WTC11 (cell line): ENCODE results near the gene ZNF221.

Experiments used
- ETV6 ChIP-seq: sonication (generic); formaldehyde crosslinking; IDR thresholded peaks from 2 replicates; pipeline ENCODE4 v1.8.1; 2022; ENCODE audit warnings: mild to moderate bottlenecking, missing genetic modification reagents
- FOXK1 ChIP-seq: sonication (generic); formaldehyde crosslinking; IDR thresholded peaks from 2 replicates; pipeline ENCODE4 v1.8.0; 2022; ENCODE audit warnings: mild to moderate bottlenecking, moderate library complexity, missing genetic modification reagents
- HMGA2 ChIP-seq: fragments of 250-450 bp; sonication (Bioruptor Pico); IDR thresholded peaks from 2 replicates; pipeline ENCODE4 v1.4.0; 2021; ENCODE audit warnings: mild to moderate bottlenecking, moderate library complexity
- JUN ChIP-seq: sonication (generic); formaldehyde crosslinking; IDR thresholded peaks from 2 replicates; pipeline ENCODE4 v1.8.0; 2023; ENCODE audit warnings: mild to moderate bottlenecking, missing genetic modification reagents
- TEAD4 ChIP-seq: sonication (generic); formaldehyde crosslinking; IDR thresholded peaks from 2 replicates; pipeline ENCODE4 v1.8.0; 2022; ENCODE audit warnings: mild to moderate bottlenecking, missing genetic modification reagents
- TF ChIP-seq, protein P1 (sequence below): fragments of 200-600 bp; IDR thresholded peaks from 2 replicates; pipeline ENCODE4 v1.8.0; 2022; ENCODE audit warnings: antibody characterized with exemption
- TF ChIP-seq, protein P2 (sequence below): sonication (generic); formaldehyde crosslinking; IDR thresholded peaks from 2 replicates; pipeline ENCODE4 v1.8.0; 2022; ENCODE audit warnings: mild to moderate bottlenecking, missing genetic modification reagents
- TF ChIP-seq, protein P3 (sequence below): sonication (generic); formaldehyde crosslinking; IDR thresholded peaks from 2 replicates; pipeline ENCODE4 v1.8.1; 2023; ENCODE audit warnings: mild to moderate bottlenecking, missing genetic modification reagents, moderate library complexity
- TF ChIP-seq, protein P4 (sequence below): fragments of 250-450 bp; sonication (Bioruptor Pico); IDR thresholded peaks from 2 replicates; pipeline ENCODE4 v1.9.0; 2021; ENCODE audit warnings: mild to moderate bottlenecking

DNA sequence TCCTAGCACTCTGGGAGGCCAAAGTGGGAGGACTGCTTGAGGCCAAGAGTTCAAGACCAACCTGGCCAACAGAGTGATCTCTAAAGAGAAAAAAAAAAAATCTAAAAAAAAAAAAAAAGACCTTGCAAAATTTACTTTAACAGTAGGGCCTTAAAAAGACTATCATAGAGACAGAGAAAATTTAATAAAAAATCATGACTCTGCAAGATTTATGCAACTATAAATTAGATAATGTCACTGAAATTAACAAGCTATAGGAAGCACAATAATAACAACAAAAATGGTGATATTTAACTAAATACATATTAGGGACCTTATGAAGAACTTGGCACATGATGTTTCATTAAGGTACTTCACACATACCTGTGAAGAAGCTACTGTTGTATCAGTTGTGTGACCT lies 27.2 kb upstream of the ZNF221 start:
- TF ChIP-seq HMGA2 (CRISPR knock-in tag), result no peak
- TF ChIP-seq, protein P1, sequence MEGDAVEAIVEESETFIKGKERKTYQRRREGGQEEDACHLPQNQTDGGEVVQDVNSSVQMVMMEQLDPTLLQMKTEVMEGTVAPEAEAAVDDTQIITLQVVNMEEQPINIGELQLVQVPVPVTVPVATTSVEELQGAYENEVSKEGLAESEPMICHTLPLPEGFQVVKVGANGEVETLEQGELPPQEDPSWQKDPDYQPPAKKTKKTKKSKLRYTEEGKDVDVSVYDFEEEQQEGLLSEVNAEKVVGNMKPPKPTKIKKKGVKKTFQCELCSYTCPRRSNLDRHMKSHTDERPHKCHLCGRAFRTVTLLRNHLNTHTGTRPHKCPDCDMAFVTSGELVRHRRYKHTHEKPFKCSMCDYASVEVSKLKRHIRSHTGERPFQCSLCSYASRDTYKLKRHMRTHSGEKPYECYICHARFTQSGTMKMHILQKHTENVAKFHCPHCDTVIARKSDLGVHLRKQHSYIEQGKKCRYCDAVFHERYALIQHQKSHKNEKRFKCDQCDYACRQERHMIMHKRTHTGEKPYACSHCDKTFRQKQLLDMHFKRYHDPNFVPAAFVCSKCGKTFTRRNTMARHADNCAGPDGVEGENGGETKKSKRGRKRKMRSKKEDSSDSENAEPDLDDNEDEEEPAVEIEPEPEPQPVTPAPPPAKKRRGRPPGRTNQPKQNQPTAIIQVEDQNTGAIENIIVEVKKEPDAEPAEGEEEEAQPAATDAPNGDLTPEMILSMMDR, result no peak
- TF ChIP-seq TEAD4 (CRISPR knock-in tag), result no peak
- no peak for TF ChIP-seq ETV6 (CRISPR knock-in tag)
- TF ChIP-seq, protein P2, sequence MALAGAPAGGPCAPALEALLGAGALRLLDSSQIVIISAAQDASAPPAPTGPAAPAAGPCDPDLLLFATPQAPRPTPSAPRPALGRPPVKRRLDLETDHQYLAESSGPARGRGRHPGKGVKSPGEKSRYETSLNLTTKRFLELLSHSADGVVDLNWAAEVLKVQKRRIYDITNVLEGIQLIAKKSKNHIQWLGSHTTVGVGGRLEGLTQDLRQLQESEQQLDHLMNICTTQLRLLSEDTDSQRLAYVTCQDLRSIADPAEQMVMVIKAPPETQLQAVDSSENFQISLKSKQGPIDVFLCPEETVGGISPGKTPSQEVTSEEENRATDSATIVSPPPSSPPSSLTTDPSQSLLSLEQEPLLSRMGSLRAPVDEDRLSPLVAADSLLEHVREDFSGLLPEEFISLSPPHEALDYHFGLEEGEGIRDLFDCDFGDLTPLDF, result no peak
- TF ChIP-seq, protein P3, sequence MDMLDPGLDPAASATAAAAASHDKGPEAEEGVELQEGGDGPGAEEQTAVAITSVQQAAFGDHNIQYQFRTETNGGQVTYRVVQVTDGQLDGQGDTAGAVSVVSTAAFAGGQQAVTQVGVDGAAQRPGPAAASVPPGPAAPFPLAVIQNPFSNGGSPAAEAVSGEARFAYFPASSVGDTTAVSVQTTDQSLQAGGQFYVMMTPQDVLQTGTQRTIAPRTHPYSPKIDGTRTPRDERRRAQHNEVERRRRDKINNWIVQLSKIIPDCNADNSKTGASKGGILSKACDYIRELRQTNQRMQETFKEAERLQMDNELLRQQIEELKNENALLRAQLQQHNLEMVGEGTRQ (CRISPR knock-in tag), result no peak
- TF ChIP-seq, protein P4, sequence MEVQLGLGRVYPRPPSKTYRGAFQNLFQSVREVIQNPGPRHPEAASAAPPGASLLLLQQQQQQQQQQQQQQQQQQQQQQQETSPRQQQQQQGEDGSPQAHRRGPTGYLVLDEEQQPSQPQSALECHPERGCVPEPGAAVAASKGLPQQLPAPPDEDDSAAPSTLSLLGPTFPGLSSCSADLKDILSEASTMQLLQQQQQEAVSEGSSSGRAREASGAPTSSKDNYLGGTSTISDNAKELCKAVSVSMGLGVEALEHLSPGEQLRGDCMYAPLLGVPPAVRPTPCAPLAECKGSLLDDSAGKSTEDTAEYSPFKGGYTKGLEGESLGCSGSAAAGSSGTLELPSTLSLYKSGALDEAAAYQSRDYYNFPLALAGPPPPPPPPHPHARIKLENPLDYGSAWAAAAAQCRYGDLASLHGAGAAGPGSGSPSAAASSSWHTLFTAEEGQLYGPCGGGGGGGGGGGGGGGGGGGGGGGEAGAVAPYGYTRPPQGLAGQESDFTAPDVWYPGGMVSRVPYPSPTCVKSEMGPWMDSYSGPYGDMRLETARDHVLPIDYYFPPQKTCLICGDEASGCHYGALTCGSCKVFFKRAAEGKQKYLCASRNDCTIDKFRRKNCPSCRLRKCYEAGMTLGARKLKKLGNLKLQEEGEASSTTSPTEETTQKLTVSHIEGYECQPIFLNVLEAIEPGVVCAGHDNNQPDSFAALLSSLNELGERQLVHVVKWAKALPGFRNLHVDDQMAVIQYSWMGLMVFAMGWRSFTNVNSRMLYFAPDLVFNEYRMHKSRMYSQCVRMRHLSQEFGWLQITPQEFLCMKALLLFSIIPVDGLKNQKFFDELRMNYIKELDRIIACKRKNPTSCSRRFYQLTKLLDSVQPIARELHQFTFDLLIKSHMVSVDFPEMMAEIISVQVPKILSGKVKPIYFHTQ (CRISPR knock-in tag), result no peak
- no peak for TF ChIP-seq JUN (CRISPR knock-in tag)
- no peak for TF ChIP-seq FOXK1 (CRISPR knock-in tag)
